HepG2 (cell line): Measurements from ENCODE around the gene TBCD. TPM values are rescaled to one million over a fixed set of nuclear protein-coding genes. Genes with fewer than 3 reads are reported as not detected.

Source experiments
- ATAC-seq: fragments of 200-7000 bp; cut with Tn5 transposase; 3 replicates; pipeline ENCODE4 v1.9.1; 2020; ENCODE audit warnings: mild to moderate bottlenecking, moderate library complexity
- BruUV-seq: library from RNA; stranded (reverse); fragments of 400-500 nt; replicated peaks from 2 replicates; lab custom pipeline; 2021; lab: Mats Ljungman, UMichigan
- CTCF ChIA-PET: fragments of 300-600 bp; formaldehyde crosslinking; extraction: SDS; loops from one replicate; lab custom pipeline; 2021; ENCODE audit warnings: low total read pairs, inconsistent platforms, low intra/inter-chr PET ratio; lab: Yijun Ruan, JAX
- POLR2A ChIA-PET: fragments of 350-600 bp; sonication (Branson Sonifier 250); formaldehyde crosslinking; loops from one replicate; lab custom pipeline; 2020; ENCODE audit warnings: antibody characterized with exemption, inconsistent platforms; lab: Yijun Ruan, JAX
- DNase-seq: peaks from one replicate; pipeline ENCODE4 v3.0.0-alpha.2; 2015; ENCODE audit warnings: low spot score
- FAIRE-seq: peaks from 3 replicates; lab custom pipeline; 2011; peaks lifted over from hg19 to GRCh38; lab: Jason Lieb, UNC
- H2AFZ ChIP-seq: one replicate; pipeline ENCODE4 v1.6.1; 2011; ENCODE audit warnings: low read length, inconsistent platforms
- H3K27ac ChIP-seq: fragments of 300-600 bp; 3 replicates; pipeline ENCODE4 v1.8.0; 2011; ENCODE audit warnings: mixed run types, mild to moderate bottlenecking, mixed read lengths, low read length, inconsistent platforms; ENCODE audit not compliant: insufficient read depth; ENCODE audit errors: extremely low read length
- H3K27me3 ChIP-seq, 2 experiments: fragments of 200-600 bp in 1 of 2; 2 replicates in 1 of 2; 3 replicates in 1 of 2; pipeline versions ENCODE4 v1.6.0 to v1.8.0; 2011; ENCODE audit warnings: low read length in 2 of 2, mild to moderate bottlenecking in 2 of 2, moderate library complexity in 2 of 2, inconsistent platforms in 1 of 2; ENCODE audit not compliant: insufficient read depth in 2 of 2, control insufficient read depth in 1 of 2
- H3K36me3 ChIP-seq, 2 experiments: fragments of 200-600 bp in 1 of 2; replicated peaks in 1 of 2; 2 replicates in 1 of 2; 3 replicates in 1 of 2; pipeline versions ENCODE4 v1.5.1 to v1.8.0; 2011; ENCODE audit warnings: low read length in 2 of 2, inconsistent platforms in 1 of 2; ENCODE audit not compliant: insufficient read depth in 2 of 2, control insufficient read depth in 1 of 2
- H3K4me1 ChIP-seq: 2 replicates; pipeline ENCODE4 v1.5.1; 2012; ENCODE audit warnings: low read length, inconsistent platforms; ENCODE audit not compliant: insufficient read depth
- H3K4me2 ChIP-seq: 2 replicates; pipeline ENCODE4 v1.6.0; 2011; ENCODE audit warnings: low read depth, low read length, inconsistent platforms
- H3K4me3 ChIP-seq, 3 experiments: fragments of 200-600 bp in 1 of 3; sonication (generic), shearing (Covaris generic) in 1 of 3; replicated peaks in 1 of 3; 2 replicates each; pipeline ENCODE4 v1.5.1; 2011 to 2016; ENCODE audit warnings: low read length in 3 of 3, inconsistent platforms in 2 of 3, low read depth in 2 of 3, mild to moderate bottlenecking in 2 of 3, control low read depth in 1 of 3, mixed read lengths in 1 of 3; ENCODE audit not compliant: insufficient read depth in 1 of 3
- H3K79me2 ChIP-seq: one replicate; pipeline ENCODE4 v1.6.1; 2011; ENCODE audit warnings: low read length, inconsistent platforms; ENCODE audit not compliant: insufficient read depth
- H3K9ac ChIP-seq: 2 replicates; pipeline ENCODE4 v1.6.0; 2011; ENCODE audit warnings: mild to moderate bottlenecking, low read depth, low read length, inconsistent platforms; ENCODE audit not compliant: insufficient read depth
- H3K9me3 ChIP-seq: 2 replicates; pipeline ENCODE4 v1.5.1; 2012; ENCODE audit warnings: mild to moderate bottlenecking, low read length
- H4K20me1 ChIP-seq: 2 replicates; pipeline ENCODE4 v1.6.0; 2011; ENCODE audit warnings: inconsistent platforms, mild to moderate bottlenecking, low read length, moderate library complexity; ENCODE audit not compliant: insufficient read depth
- AGO2 ChIP-seq: fragments of 200-400 bp; formaldehyde crosslinking; optimal IDR thresholded peaks from 2 replicates; pipeline ENCODE3; 2017; ENCODE audit warnings: mild to moderate bottlenecking, low read depth, low read length, moderate library complexity
- CEBPG ChIP-seq: IDR thresholded peaks from 2 replicates; pipeline ENCODE4 v1.6.1; 2016
- NRL ChIP-seq: sonication (generic); formaldehyde crosslinking; IDR thresholded peaks from 2 replicates; pipeline ENCODE4 v1.5.0; 2020; ENCODE audit warnings: missing genetic modification reagents, mild to moderate bottlenecking, moderate library complexity, borderline replicate concordance
- TP53 ChIP-seq: sonication (generic); formaldehyde crosslinking; conservative IDR thresholded peaks from 2 replicates; pipeline ENCODE4 v1.4.0; 2020; ENCODE audit warnings: missing genetic modification reagents
- ZFP41 ChIP-seq: sonication (generic); formaldehyde crosslinking; IDR thresholded peaks from 2 replicates; pipeline ENCODE4 v1.4.0; 2020; ENCODE audit warnings: mild to moderate bottlenecking, missing genetic modification reagents, borderline replicate concordance
- ZNF816 ChIP-seq: sonication (generic); formaldehyde crosslinking; IDR thresholded peaks from 2 replicates; pipeline ENCODE4 v1.8.0; 2022; ENCODE audit warnings: missing genetic modification reagents, mild to moderate bottlenecking, borderline replicate concordance
- ZSCAN12 ChIP-seq: sonication (generic); formaldehyde crosslinking; IDR thresholded peaks from 2 replicates; pipeline ENCODE4 v1.9.0; 2021; ENCODE audit warnings: mild to moderate bottlenecking, missing genetic modification reagents
- WGBS: methylation state at CpG from one replicate; pipeline ENCODE4 v1.1.6; 2017; ENCODE audit warnings: low lambda C conversion rate; 5-methylcytosine and 5-hydroxymethylcytosine counted together
- in situ Hi-C: cut with HindIII; loops from 2 replicates; pipeline ENCODE4 v1.10.0; 2017; ENCODE audit warnings: low pct_unique_long_range_greater_than_20kb; ENCODE audit not compliant: extremely low pct_ligation_motif_present
- intact Hi-C: fragments of 100-400 bp; cut with micrococcal nuclease; formaldehyde crosslinking; loops from one replicate; pipeline ENCODE4 v1.10.0; 2022; ENCODE audit not compliant: unreplicated experiment
- polyA plus RNA-seq, 8 experiments: library from polyadenylated mRNA; depleted of rRNA in 3 of 8; stranded (reverse) in 7 of 8; unstranded in 1 of 8; fragments of >200 nt; fragmentation: Illumina TruSeq in 4 of 8; extraction: Trizol in 4 of 8; gene quantifications; 2 replicates each; pipeline versions ENCODE4 v1.2.1 to v1.2.3, GENCODE V29; 2011 to 2016; ENCODE audit warnings: low read depth in 4 of 8, missing spikeins in 1 of 8, mixed read lengths in 1 of 8; ENCODE audit not compliant: insufficient read depth in 1 of 8
- total RNA-seq, 5 experiments: library from RNA; depleted of rRNA; stranded (reverse); fragments of >200 nt; fragmentation: Illumina TruSeq; extraction: Trizol; gene quantifications; 2 replicates each; pipeline ENCODE4 v1.2.3, GENCODE V29; 2016; ENCODE audit warnings: low read depth in 1 of 5
- TF ChIP-seq, protein P1 (sequence below): sonication (generic); formaldehyde crosslinking; IDR thresholded peaks from 2 replicates; pipeline ENCODE4 v1.9.0; 2022; ENCODE audit warnings: low read depth, missing genetic modification reagents

The TBCD gene
- total and polyA plus RNA-seq, 2 of the 13 experiments (the other 11 are each of a cell fraction or from before 2014, with no cell fraction given): 33.9 to 54.8 TPM

DNA sequence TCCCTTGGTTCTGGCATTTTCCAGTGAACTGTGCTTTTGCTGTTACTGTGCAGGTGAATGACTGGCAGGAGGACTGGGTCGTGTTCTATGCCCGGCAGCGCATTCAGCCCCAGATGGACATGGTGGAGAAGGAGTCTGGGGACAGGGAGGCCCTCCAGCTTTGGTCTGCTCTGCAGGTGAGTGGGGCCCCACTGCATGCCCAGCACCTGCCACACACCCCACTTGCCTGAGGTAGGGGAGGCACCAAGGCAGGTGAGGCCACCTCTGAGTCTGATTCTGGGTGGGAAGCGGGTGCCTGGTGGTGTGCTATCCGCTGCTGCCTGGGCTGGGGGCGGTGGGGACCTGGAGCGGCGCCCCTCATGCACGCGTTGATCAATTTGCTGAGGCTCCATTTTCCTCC is 25.4 kb upstream of the TBCD start:
- Histone ChIP-seq H3K4me1 (no peaks in the 10 kb centered on the region), H3K27ac (no peak overlapping the region), H3K9me3 (no peaks in the 10 kb centered on the region), H3K9ac (no peak overlapping the region)
- BruUV-seq: no TSS peak
- intact Hi-C loops: no loop called here
- CTCF ChIA-PET: no interaction called here
- TF ChIP-seq ZSCAN12 (CRISPR knock-in tag) (no peak), CEBPG (CRISPR knock-in tag) (no peak), ZNF816 (CRISPR knock-in tag) (no peak), AGO2 (peak; percentile 46)
- TF ChIP-seq, all 625 proteins: peak for 1
- in situ Hi-C loops: no loop called here
- H3K79me2 ChIP-seq: no peaks in the 10 kb centered on the region
- H3K4me2 ChIP-seq: no peak overlapping the region
- no peak overlapping the region for H2AFZ ChIP-seq
- WGBS: 100% methylated on average over 3 of the region's 10 CpGs
- FAIRE-seq: no peak
- no peak for ATAC-seq
- H3K27me3 ChIP-seq: no peaks in the 10 kb centered on the region
- no peak overlapping the region for H3K4me3 ChIP-seq
- no peak for DNase-seq
- POLR2A ChIA-PET: interaction anchor here (1.3 to 2.2 kb wide), 2 partner anchors 10 to 12 kb away, joined by 4 to 7 read pairs; partner anchors contain the start of gene FN3KRP
- no peaks in the 10 kb centered on the region for H4K20me1 ChIP-seq
- H3K36me3 ChIP-seq: peaks cover 14 to 32% of the 10 kb centered on the region in 2 experiments

DNA sequence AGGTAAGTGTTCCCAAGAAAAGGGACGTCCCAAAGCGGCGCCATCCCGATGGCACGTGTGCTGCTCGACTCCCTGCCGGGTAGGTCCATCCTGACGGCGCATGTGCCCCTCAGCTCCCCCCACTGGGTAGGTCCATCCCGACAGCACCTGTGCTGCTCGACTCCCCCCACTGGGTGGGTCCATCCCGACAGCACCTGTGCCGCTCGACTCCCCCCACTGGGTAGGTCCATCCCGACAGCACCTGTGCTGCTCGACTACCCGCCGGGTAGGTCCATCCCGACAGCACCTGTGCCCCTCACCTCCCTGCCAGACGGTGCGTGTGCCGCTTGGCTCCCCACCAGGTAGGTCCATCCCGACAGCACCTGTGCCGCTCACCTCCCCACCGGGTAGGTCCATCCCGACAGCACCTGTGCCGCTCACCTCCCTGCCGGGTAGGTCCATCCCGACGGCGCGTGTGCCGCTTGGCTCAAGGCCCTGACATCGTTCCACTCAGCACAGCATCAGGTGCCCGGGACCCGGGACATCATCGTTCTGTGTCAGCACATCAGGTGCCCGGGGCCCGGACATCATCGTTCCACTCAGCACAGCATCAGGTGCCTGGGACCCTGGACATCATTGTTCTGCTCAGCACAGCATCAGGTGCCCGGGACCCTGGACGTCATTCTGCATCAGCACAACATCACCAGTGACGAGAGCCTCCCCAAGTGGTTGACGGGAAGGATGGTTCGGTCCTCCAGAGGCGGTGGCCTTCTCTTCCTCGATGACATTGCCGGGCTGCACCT is 22.2 kb upstream of the TBCD start:
- in situ Hi-C loops (no loop called here), intact Hi-C loops (no loop called here)
- Histone ChIP-seq H3K36me3 (peaks cover 10 to 16% of the 10 kb centered on the region in 2 experiments; a peak in 4 of 5 replicates), H3K27ac (no peak overlapping the region), H3K79me2 (no peaks in the 10 kb centered on the region), H3K9ac (no peak overlapping the region), H3K4me1 (peaks cover under 1% of the 10 kb centered on the region; the same call in 1 of the 2 replicates), H3K9me3 (peaks cover 10% of the 10 kb centered on the region), H3K27me3 (no peaks in the 10 kb centered on the region), H2AFZ (no peak overlapping the region), H3K4me3 (no peak overlapping the region), H4K20me1 (no peaks in the 10 kb centered on the region), H3K4me2 (no peak overlapping the region)
- ChIA-PET POLR2A (interaction anchor here (1.4 kb wide), 1 partner anchor 9 kb away, joined by 6 read pairs; no protein-coding TSS in a partner anchor), CTCF (no interaction called here)
- ATAC-seq: peak; percentile 14
- no peak for DNase-seq
- 90% methylated on average over 47 of the region's 48 CpGs for WGBS
- no peak for FAIRE-seq
- no TSS peak for BruUV-seq
- TF ChIP-seq AGO2: peak; percentile 40
- no peak for TF ChIP-seq TP53 (CRISPR knock-in tag)
- TF ChIP-seq ZFP41 (CRISPR knock-in tag): no peak
- TF ChIP-seq NRL (CRISPR knock-in tag): 0 out of 2 replicates have a peak, but pooled peaks have one; percentile 25
- TF ChIP-seq, protein P1, sequence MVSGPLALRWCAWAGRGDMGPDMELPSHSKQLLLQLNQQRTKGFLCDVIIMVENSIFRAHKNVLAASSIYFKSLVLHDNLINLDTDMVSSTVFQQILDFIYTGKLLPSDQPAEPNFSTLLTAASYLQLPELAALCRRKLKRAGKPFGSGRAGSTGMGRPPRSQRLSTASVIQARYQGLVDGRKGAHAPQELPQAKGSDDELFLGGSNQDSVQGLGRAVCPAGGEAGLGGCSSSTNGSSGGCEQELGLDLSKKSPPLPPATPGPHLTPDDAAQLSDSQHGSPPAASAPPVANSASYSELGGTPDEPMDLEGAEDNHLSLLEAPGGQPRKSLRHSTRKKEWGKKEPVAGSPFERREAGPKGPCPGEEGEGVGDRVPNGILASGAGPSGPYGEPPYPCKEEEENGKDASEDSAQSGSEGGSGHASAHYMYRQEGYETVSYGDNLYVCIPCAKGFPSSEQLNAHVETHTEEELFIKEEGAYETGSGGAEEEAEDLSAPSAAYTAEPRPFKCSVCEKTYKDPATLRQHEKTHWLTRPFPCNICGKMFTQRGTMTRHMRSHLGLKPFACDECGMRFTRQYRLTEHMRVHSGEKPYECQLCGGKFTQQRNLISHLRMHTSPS: 0 out of 2 replicates have a peak, but pooled peaks have one; percentile 38
